Thymus (tissue), 14 donors: ENCODE measurements around the gene MORN3. TPM values are rescaled to one million over a fixed set of nuclear protein-coding genes. Genes with fewer than 3 reads are reported as not detected.
A peak's percentile ranks its signal among the peaks of the same experiment; 100 is the strongest.
"Not testable (repeated sequence)": the region's sequence is repeated elsewhere in the genome, so short reads cannot be mapped to it uniquely, and the experiment has no call there.

ENCODE experiments used
- DNase-seq, 9 donors: peaks; one replicate each; pipeline ENCODE4 v3.0.0-alpha.2; 2013; ENCODE audit warnings: low spot score in 9 of 9, low read depth in 6 of 9, missing footprints in 1 of 9
- H3K27ac ChIP-seq, 2 donors: one replicate each; pipeline ENCODE4 v1.5.1; 2013; ENCODE audit warnings: control low read depth in 1 of 2, low read depth in 1 of 2, low read length in 1 of 2, mild to moderate bottlenecking in 1 of 2, moderate library complexity in 1 of 2
- H3K27me3 ChIP-seq, 2 donors: one replicate each; pipeline ENCODE4 v1.5.1; 2013; ENCODE audit warnings: low read length in 1 of 2; ENCODE audit not compliant: control insufficient read depth in 2 of 2, insufficient read depth in 1 of 2
- H3K36me3 ChIP-seq, 2 donors: one replicate each; pipeline ENCODE4 v1.5.1; 2013; ENCODE audit warnings: low read length in 1 of 2, mild to moderate bottlenecking in 1 of 2, moderate library complexity in 1 of 2; ENCODE audit not compliant: control insufficient read depth in 2 of 2, insufficient read depth in 2 of 2
- H3K4me1 ChIP-seq, 2 donors: one replicate each; pipeline ENCODE4 v1.5.1; 2013; ENCODE audit warnings: low read length in 2 of 2; ENCODE audit not compliant: control insufficient read depth in 2 of 2, insufficient read depth in 2 of 2
- H3K4me3 ChIP-seq, 2 donors: one replicate each; pipeline ENCODE4 v1.5.1; 2013; ENCODE audit warnings: low read length in 2 of 2, control low read depth in 1 of 2, mild to moderate bottlenecking in 1 of 2
- H3K9me3 ChIP-seq, 2 donors: one replicate each; pipeline ENCODE4 v1.5.1; 2013; ENCODE audit warnings: low read length in 1 of 2, mild to moderate bottlenecking in 1 of 2; ENCODE audit not compliant: control insufficient read depth in 2 of 2, insufficient read depth in 1 of 2
- WGBS: extraction: QIAGEN DNeasy Blood & Tissue Kit; methylation state at CpG from one replicate; pipeline ENCODE4 v1.1.7; 2013; 5-methylcytosine and 5-hydroxymethylcytosine counted together
- long read RNA-seq, 10 donors: transcript quantifications; one replicate each; lab custom pipeline, GENCODE V29; 2026
- polyA plus RNA-seq: library from polyadenylated mRNA; stranded (reverse); fragments of 200-250 nt; gene quantifications from one replicate; pipeline ENCODE4 v1.2.3, GENCODE V29; 2013
- total RNA-seq: library from RNA; stranded (reverse); fragments of 120-200 nt; gene quantifications from one replicate; pipeline ENCODE4 v1.2.4, GENCODE V29; 2013
- donor health status: healthy.

Gene MORN3
- total RNA-seq (3.1 TPM), polyA plus RNA-seq (4.9 TPM)
- long read RNA-seq, donor 1 = 0 reads
- long read RNA-seq, donor 2 = 0 reads
- long read RNA-seq, donor 3, partial matches to known transcripts = 0 of 1 reads
- long read RNA-seq, donor 3, other reads (novel, unspliced or antisense) = 0 of 1 reads
- long read RNA-seq, donor 4 = 0 reads
- long read RNA-seq, donor 5, partial matches to known transcripts = 0 of 1 reads
- long read RNA-seq, donor 5, other reads (novel, unspliced or antisense) = 0 of 1 reads
- long read RNA-seq, donor 6 = 0 reads
- long read RNA-seq, donor 7 = 0 reads
- long read RNA-seq, donor 8 = 0 reads
- long read RNA-seq, donor 9, partial matches to known transcripts = 0 of 1 reads
- long read RNA-seq, donor 9, other reads (novel, unspliced or antisense) = 0 of 1 reads
- long read RNA-seq, donor 10 = 0 reads

GRCh38 chr12:121669521-121669900 is at the start of gene MORN3:
Gene MORN3 (minus strand): TSS chr12:121669654. CDS start chr12:121669483, 171 bp downstream.
- WGBS = 98% methylated on average over 5 of the region's 5 CpGs
- Histone ChIP-seq H3K27ac (peak within 1 kb of the TSS in 1 of 2 donors; percentile 13), H3K4me3 (no peak within 1 kb of the TSS), H3K9me3 (peaks cover 0 to 11% of the 10 kb centered on the region in 2 donors), H3K4me1 (peaks cover 11 to 47% of the 10 kb centered on the region in 2 donors), H3K36me3 (peaks cover 0 to 5% of the 10 kb centered on the region in 2 donors), H3K27me3 (no peaks in the 10 kb centered on the region)
- no peak for DNase-seq

GRCh38 chr12:121718653-121719239 is 49.3 kb upstream of the MORN3 start:
- WGBS = 72% methylated on average over 3 of the region's 3 CpGs
- DNase-seq = peak in 7 of 9 donors; percentile 17 to 70 (median 34)
- Histone ChIP-seq H3K27ac (peak overlapping the region in 1 of 2 donors; percentile 15), H3K9me3 (peaks cover 3 to 7% of the 10 kb centered on the region in 2 donors), H3K4me3 (no peak overlapping the region), H3K27me3 (no peaks in the 10 kb centered on the region), H3K4me1 (peaks cover 2 to 12% of the 10 kb centered on the region in 2 donors), H3K36me3 (no peaks in the 10 kb centered on the region)

GRCh38 chr12:121717041-121717699 is 47.7 kb upstream of the MORN3 start:
- no peaks in the 10 kb centered on the region for H3K27me3 ChIP-seq
- no peak overlapping the region for H3K4me3 ChIP-seq
- no peaks in the 10 kb centered on the region for H3K36me3 ChIP-seq
- H3K4me1 ChIP-seq = peaks cover 6 to 23% of the 10 kb centered on the region in 2 donors
- H3K27ac ChIP-seq = no peak overlapping the region
- DNase-seq = no peak
- WGBS = 95% methylated on average over 10 of the region's 10 CpGs
- peaks cover 3 to 9% of the 10 kb centered on the region in 2 donors for H3K9me3 ChIP-seq

GRCh38 chr12:121715862-121716435 is 46.5 kb upstream of the MORN3 start:
- no peak for DNase-seq
- peaks cover 3 to 10% of the 10 kb centered on the region in 2 donors for H3K9me3 ChIP-seq
- 82% methylated on average over 6 of the region's 6 CpGs for WGBS

GRCh38 chr12:121715055-121715454 is 45.6 kb upstream of the MORN3 start:
- peaks cover 3 to 10% of the 10 kb centered on the region in 2 donors for H3K9me3 ChIP-seq
- not testable (repeated sequence) for H3K4me3 ChIP-seq, DNase-seq, H3K27ac ChIP-seq, H3K27me3 ChIP-seq, H3K36me3 ChIP-seq
- WGBS = 99% methylated on average over 7 of the region's 7 CpGs
- peaks cover 9 to 31% of the 10 kb centered on the region in 2 donors for H3K4me1 ChIP-seq

More at GRCh38 chr12:121715862-121716435, 46.5 kb upstream of the MORN3 start:
- Histone ChIP-seq H3K4me3 (no peak overlapping the region), H3K27ac (no peak overlapping the region), H3K4me1 (peaks cover 9 to 31% of the 10 kb centered on the region in 2 donors), H3K36me3 (no peaks in the 10 kb centered on the region), H3K27me3 (no peaks in the 10 kb centered on the region)

- 91% methylated on average over 6 of the region's 6 CpGs for WGBS
- no peak overlapping the region for H3K27ac ChIP-seq
These were observed 44.3 kb upstream of the MORN3 start for GRCh38 chr12:121713793-121714192.

GRCh38 chr12:121713257-121713777 is 43.9 kb upstream of the MORN3 start:
- peaks cover 12 to 35% of the 10 kb centered on the region in 2 donors for H3K4me1 ChIP-seq
- peak overlapping the region; percentile 4 to 70 for H3K27ac ChIP-seq
- peak in 1 of 9 donors; percentile 27 for DNase-seq
- no peaks in the 10 kb centered on the region for H3K36me3 ChIP-seq
- H3K27me3 ChIP-seq = no peaks in the 10 kb centered on the region
- H3K9me3 ChIP-seq = peaks cover 0 to 3% of the 10 kb centered on the region in 2 donors
- WGBS = 30% methylated on average over 14 of the region's 14 CpGs
- H3K4me3 ChIP-seq = peak overlapping the region; percentile 73 to 80

More at GRCh38 chr12:121713793-121714192, 44.3 kb upstream of the MORN3 start:
- peak overlapping the region in 1 of 2 donors; percentile 73 for H3K4me3 ChIP-seq
- H3K36me3 ChIP-seq = no peaks in the 10 kb centered on the region
- DNase-seq = no peak
- peaks cover 1 to 6% of the 10 kb centered on the region in 2 donors for H3K9me3 ChIP-seq
- H3K4me1 ChIP-seq = peaks cover 11 to 34% of the 10 kb centered on the region in 2 donors
- no peaks in the 10 kb centered on the region for H3K27me3 ChIP-seq

- Histone ChIP-seq H3K27ac (peak within 1 kb of the TSS; percentile 78 to 86), H3K27me3 (no peaks in the 10 kb centered on the region), H3K4me3 (peak within 1 kb of the TSS; percentile 80 to 86), H3K4me1 (peaks cover 12 to 35% of the 10 kb centered on the region in 2 donors), H3K36me3 (no peaks in the 10 kb centered on the region), H3K9me3 (peaks cover 0 to 3% of the 10 kb centered on the region in 2 donors)
- under 1% methylated on average over 74 of the region's 74 CpGs for WGBS
- DNase-seq = peak in 8 of 9 donors; percentile 59 to 84 (median 72)
These were observed 43.2 kb upstream of the MORN3 start, which contains the start of gene TMEM120B for GRCh38 chr12:121712461-121713256. Gene TMEM120B (plus strand): TSS chr12:121712752. CDS start chr12:121712896, 144 bp downstream.
